LHCN-M2 (cell line): Measurements from ENCODE around the gene FLYWCH1. TPM values are rescaled to one million over a fixed set of nuclear protein-coding genes. Genes with fewer than 3 reads are reported as not detected.
A peak's percentile ranks its signal among the peaks of the same experiment; 100 is the strongest.

ENCODE experiments used
- DNase-seq: peaks from one replicate; pipeline ENCODE4 v3.0.0-alpha.2; 2012; ENCODE audit warnings: low read depth
- polyA plus RNA-seq: library from polyadenylated mRNA; unstranded; fragments of >200 nt; gene quantifications from one replicate; pipeline ENCODE4 v1.2.1, GENCODE V29; 2012; ENCODE audit warnings: missing spikeins
- total RNA-seq: library from RNA; depleted of rRNA; stranded (reverse); fragments of >200 nt; gene quantifications from 2 replicates; pipeline ENCODE4 v1.2.3, GENCODE V29; 2014; rRNA removed

FLYWCH1 gene, protein sequence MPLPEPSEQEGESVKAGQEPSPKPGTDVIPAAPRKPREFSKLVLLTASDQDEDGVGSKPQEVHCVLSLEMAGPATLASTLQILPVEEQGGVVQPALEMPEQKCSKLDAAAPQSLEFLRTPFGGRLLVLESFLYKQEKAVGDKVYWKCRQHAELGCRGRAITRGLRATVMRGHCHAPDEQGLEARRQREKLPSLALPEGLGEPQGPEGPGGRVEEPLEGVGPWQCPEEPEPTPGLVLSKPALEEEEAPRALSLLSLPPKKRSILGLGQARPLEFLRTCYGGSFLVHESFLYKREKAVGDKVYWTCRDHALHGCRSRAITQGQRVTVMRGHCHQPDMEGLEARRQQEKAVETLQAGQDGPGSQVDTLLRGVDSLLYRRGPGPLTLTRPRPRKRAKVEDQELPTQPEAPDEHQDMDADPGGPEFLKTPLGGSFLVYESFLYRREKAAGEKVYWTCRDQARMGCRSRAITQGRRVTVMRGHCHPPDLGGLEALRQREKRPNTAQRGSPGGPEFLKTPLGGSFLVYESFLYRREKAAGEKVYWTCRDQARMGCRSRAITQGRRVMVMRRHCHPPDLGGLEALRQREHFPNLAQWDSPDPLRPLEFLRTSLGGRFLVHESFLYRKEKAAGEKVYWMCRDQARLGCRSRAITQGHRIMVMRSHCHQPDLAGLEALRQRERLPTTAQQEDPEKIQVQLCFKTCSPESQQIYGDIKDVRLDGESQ
- 38.6 and 43.4 TPM in 2 replicates for total RNA-seq
- polyA plus RNA-seq: 19.0 TPM

DNA sequence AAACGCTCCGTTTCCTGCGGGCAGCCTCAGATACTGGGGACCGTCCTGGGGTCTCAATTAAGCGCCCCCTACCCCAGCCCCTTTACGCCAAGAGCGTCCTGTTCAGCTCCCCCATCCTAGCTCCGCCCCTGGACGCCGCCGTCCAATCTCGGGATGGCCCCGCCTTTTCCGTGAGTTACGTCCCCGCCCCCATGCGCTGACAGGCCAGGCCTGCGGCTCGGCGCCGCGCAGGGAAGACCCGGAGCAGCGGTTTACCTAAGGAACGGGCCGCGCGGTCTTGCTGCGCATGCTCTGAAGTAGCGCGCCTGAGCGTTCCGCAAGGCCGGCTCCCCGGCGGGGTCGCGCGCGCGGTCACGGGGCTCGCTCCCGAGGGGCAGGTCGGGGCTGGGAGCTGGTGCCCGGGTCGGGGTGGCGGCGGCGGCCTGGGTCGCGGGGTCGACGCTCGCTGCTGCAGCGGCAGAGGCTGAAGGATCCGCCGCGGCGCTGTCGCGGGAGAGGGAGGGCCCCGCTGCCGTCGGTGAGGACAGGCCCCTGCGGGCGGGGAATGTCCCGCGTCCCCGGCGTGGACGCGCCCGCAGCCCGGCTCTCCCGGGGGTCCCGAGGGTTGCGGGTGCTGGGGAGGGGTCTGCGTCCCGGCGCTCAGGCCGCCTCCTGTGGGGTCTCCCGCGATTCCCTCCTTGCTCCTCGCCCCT, at the start of gene FLYWCH1:
TSS of gene FLYWCH1 (plus strand) at position 294 of the 692 bp plus-strand sequence. CDS start 17,755 bp downstream, outside the sequence.
- DNase-seq: peak; percentile 96

DNA sequence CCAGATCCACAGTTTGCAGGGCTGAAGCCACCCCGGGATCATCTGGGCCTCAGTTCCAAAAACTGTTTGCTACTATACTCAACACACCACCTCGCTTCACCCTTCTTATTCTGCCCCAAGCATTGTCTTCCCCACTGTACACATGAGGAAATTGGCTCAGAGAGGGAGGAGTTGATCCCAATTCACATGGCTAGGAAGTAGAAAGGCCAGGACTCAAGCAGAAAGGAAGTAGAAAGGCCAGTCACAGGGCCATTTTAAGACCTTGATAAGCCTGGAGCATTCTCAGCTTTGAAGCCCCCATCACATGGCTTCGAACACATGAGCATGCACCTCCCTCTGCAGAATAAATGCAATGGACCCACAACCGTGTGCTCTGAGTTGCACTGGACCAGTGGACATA, 46.1 kb upstream of the FLYWCH1 start:
- DNase-seq: no peak

DNA sequence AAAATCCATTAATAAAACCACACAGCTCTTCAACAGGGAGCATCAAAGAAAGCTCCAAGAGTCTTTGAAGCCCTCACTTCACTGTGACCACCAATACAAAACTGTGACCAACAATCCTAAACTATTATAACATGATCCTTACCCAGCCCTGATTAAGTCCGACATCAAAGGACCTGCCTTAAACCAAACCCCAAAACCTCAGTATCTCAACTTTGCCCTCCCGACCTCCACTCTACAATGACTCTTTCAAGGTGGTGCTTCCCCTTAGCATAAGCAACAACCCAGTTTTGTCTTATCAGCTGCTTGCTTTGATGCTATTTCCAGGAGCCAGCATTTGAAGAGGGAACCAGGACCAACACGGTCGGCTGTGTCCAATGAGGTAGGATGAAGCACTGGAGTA, 45.3 kb upstream of the FLYWCH1 start:
- DNase-seq: no peak

DNA sequence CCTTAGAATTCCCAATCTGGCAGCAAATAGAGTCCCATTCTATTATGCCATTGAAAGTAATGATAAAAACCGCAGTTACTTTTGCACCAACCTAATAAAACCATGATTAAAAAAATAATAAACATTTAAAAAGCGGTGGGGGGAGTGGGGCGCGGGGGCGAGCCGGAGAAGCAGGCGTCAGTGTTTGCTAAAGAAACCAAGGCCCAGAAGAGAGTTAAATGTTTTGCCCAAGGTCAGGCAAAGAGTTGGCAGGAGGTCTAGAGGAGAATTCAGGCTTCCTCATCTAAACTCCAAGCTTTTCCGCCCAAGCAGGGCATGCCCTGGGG, 44.1 kb upstream of the FLYWCH1 start:
- no peak for DNase-seq

DNA sequence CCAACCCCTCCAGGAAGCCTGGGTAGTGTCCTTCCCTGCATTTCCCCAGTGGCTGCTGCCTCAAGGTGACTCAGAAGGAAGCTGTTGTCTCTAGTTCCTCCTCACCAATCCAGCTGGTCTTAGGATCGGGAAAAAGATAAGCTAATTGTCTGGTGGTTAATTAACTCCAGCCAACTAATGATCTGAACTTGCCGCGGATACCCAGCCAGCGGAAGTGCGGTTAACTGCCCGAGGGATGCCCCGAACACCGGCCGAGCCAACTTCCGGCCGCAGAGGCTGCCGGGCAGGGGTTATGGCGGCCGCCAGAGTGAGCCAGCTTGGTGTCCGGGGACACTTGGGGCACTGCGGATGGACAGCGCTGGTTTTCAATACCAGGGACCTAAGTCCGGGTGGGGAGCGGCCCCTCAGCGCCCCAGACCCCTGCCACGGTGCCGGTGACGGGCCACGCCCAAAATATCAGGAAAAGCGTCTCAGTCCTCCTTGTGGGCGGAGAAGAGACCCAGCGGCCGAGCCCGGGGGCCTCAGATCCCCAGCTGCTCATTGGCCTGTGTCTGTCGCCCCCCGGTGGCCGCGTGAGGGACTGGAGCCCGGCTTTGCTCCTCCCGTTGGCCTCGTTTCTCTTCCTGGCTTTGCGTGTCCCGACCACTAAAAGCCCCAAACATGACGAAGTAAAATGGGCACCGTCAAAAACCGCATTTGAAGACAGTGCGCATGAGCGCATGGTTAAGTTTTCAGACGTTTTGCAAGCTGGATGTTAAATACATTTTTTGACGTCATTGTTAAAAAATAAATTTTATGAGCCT, 43.5 kb upstream of the FLYWCH1 start:
- DNase-seq: peak; percentile 95

DNA sequence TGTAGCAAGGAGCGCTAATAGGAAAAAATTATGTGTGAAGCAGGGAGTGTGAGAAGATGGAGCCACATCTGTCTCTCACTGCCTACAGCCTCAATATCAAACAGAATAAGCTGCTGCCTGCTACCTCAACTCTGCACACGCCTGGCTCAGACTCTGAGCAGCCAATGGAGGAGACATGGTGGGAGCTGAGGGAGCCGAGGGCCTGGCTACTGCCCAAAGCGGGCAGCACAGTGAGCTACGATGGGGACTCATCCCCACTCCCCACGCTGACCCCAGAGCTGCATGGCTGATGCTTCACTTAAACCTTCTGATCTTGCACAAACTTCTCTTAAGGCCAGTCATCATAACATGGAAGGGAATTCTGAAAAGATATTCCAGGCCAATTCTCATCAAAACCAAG, 39.8 kb upstream of the FLYWCH1 start:
- DNase-seq: no peak

DNA sequence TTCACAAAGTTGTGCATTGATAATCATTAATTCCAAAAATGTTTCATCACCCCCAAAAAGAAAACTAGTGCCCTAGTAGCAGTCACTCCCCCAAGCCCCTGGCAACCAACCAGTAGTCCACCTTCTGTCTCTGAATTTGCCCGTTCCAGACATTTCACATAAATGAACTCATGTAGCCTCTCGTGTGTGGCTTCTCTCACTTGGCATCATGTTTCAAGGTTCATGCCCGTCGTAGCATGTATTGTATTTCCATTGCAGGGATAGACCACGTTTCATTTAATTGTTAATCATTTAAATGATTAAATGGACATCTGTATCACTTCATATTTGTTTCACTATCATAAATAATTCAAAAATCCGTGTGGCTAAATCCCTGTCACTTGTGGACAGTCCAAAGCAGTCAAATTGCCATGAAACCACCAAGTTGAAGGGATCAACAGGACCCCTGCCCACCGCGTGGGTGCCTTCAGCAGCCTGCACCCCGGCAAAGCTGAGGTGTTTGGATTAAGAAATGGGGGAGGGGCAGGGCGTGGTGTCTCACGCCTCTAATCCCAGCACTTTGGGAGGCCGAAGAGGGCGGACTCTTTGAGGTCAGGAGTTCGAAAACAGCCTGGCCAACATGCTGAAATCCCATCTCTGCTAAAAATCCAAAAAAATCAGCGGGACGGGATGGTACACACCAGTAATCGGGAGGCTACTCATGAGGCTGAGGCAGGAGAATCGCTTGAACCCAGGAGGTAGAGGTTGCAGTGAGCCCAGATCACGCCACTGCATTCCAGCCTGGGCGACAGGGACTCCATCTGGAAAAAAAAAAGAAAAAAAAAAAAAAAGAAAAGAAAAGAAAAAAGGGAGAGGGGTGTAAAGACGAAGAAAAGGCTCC, 37.5 kb upstream of the FLYWCH1 start:
- DNase-seq: no peak

DNA sequence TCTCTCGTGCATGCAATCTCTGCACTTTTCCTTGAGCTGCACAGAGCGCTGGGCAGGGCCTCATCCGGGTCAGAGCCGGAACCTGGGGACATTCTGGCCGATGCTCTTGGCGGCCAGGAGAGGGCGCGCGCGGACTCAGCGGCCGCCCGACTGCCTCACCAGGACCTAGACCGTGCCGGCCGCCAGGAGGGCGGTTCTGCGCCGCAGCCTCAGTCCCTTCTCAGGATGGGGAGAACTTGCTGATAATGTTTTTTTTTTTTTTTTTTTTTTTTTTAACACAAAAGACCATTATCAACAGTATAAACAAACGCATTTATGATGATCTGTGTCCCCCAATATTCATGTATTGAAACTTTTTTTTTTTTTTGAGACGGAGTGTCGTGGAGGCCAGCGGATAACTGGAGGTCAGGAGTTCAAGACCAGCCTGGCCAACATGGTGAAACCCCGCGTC, 36.8 kb upstream of the FLYWCH1 start:
- peak; percentile 59 for DNase-seq

DNA sequence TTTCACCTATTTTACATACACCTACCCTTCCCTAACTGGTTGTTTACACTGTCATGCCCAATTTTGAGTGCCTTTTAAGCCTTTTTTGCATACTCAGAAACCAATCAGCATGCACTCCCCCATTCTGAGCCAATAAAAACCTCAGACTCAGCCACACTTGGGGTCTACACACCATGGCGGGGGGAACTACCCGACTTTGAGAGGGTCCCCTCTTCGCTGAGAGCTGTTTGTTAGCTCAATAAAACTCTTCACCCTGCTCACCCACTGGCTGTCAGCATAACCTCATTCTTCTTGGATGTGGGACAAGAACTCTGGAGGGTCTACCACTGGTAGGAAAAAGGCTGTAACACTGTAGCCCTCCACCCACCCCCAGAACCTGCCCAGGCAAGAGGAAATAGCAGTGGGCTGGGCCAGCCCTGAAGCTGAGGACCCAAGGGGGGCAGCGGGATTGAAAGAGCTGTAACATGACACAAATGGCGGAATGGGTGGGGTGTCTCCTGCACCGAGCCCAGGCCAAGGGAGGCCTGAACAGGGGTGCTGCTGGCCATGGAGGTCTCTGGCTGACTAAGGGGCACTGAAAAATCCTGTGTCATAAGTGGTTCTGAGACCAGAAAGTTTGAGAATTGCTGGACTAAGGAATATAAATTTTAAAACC, 31.8 kb upstream of the FLYWCH1 start:
- DNase-seq: no peak

DNA sequence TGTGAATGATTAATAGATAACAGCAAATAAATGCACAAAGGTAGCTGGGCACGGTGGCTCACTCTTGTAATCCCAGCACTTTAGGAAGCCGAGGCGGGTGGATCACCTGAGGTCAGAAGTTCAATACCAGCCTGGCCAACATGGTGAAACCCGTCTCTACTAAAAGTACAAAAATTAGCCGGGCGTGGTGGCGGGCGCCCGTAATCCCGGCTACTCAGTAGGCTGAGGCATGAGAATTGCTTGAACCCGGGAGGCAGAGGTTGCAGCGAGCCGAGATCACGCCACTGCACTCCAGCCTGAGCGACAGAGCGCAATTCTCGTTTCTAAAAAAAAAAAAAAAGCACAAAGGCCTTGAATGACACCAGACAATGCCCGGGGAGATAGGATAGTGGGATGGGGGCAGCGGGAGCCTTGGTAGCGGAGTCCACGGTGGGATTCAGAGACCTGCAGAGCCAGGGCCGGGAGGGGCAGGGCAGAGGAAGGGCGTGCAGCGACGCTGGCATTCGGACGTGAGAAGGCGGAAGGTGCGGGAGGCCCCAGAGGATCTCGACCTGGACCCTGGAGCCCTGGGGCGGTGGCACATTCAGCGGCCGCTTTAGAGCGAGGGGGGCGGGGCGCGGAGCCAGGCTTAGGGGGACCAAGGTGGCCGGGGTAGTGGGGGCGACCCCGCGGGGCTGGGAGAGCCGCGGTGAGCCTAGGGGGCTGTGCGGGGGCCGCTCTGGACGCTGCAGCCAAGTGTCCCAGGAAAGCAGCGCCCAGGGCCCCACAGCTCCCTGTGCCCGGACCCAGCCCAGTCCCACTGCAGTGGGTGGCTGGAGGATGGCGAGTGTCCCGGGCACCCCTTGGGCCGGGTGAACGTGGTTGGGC, 29.7 kb upstream of the FLYWCH1 start:
- DNase-seq: no peak

DNA sequence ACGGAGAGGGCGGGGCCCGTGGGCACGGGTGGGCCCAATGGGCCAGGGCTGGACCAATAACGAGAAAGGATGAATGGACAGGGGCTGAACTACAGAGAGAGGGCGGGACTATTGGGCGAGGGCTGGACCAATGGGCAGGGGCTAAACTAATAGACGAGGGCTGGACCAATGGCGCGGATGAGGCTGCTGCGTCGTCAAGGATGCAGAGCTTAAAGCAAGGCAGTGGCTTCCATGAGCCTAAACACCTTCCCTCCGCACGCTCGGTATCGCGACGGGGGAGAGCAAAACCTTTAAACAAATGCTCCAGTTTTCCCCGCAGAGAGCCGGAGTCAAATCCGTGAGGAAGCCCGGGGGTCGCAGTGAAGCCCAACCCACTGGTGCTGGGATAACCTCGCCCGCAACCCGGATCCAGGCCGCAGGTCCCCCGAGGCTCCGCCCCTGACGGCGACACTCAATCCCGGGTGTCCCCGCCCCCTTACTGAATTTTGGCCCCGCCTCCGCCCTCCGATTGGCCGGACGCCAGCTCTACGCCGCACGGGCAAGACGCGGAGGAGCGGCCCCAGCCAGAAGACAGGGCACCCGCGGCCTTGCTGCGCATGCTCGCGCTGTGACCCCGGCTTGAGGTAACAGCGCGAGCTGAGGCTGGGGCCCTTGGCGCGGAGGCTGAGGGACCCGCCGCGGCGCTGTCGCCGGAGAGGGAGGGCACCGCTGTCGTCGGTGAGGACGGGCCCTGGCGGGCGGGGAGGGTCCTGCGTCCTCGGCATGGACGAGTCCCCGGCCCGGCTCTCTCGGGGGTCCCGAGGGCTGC, 28.9 kb upstream of the FLYWCH1 start, which contains the start of gene FLYWCH2:
TSS of gene FLYWCH2 (plus strand) at position 566 of the 808 bp plus-strand sequence. CDS start 13,235 bp downstream, outside the sequence.
- DNase-seq: peak; percentile 98

DNA sequence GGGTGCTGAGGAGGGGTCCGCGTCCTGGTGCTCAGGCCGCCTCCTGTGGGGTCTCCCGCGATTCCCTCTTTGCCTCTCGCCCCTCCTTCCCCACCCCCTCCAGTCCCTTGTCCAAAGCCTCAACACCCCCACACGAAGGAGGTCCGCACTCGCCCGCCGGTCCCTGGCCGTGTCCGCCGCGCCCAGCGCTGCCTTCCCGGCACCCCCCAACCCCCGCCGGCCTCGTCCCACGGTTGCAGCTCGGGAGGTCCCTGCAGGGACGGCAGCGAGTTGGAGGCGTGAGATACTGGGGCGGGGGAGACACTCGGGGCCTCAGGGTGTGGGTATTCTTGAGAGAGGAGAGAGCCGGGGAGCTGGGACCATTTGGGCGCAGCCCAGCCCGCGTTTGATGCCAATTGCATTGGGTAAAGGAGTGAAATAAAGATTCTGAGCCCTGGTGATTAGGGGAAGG, 28.2 kb upstream of the FLYWCH1 start:
- DNase-seq: peak; percentile 19

DNA sequence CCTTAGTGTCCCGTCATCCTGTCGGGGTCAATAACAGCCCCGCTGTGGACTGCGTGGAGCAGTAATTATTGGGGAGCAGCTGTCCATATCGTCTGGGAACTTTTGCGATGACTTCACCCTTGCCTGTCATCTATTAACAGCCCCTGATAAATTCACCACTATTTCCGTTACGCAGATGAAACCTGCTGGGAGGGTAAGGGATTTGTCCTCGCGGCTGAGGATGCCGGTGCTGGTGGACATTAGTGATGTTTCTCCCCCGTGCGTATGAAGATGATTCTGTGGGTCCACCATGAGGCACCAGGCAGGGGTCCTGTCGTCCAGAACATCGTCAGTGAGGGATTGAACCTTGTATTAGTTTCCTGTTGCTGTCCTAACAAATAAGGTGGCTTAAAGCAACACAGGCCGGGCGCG, 27.7 kb upstream of the FLYWCH1 start:
- peak; percentile 39 for DNase-seq

DNA sequence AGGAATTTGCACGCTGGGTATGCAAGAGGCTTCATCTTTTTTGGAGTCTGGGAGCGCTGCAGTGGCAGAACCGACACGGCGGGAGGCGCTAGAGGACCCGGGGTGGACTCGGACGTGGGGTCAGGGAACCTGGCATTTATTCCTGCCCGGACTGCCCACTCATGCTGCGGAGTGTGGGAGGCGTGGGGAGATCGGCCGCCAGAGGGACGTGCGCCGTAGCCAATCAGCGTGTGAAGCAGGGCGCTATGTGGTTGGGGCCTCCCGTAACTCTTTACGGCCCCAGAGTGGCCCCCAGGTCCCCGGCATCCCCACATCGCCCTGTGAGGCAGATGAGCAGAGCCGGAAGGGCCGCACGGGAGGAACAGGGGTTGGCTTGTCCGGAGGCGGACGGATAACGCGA, 17.5 kb upstream of the FLYWCH1 start:
- no peak for DNase-seq

DNA sequence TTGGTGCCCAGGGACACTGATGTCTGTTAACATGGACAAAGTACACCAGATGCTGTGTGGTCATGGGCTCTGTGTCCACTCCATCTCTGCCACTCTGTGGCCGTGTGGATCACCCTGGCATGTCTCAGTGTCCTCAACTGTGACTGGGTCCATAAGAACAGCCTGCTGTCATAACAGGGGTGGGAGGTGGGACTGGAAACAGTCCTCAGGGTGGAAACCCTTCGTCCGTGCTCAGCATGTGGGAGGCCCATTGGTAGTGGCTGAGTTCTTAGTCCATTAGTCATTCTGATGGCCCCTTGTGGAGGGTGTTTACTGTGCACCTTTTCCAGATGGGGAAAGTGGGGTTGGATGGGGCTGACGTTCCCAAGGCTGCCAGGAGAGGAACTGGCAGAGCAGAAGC, 15.9 kb upstream of the FLYWCH1 start:
- DNase-seq: peak; percentile 53

DNA sequence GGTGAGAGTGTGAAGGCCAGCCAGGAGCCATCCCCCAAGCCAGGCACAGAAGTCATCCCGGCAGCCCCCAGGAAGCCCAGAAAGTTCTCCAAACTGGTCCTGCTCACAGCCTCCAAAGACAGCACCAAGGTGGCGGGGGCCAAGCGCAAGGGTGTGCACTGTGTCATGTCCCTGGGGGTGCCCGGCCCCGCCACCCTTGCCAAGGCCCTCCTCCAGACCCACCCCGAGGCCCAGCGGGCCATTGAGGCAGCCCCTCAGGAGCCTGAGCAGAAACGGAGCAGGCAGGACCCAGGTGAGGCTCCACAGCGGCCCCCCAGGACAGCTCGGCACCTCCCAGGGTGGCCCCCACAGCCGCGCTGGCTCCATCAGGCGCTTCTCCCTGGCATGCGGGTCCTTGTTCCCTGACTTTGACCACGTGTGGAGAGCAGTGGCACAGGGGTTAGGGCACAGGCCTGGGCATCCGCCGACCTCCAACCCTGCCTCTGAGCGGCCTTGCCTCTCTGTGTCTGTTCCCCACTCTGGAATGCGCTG, 15.2 kb upstream of the FLYWCH1 start:
- no peak for DNase-seq

DNA sequence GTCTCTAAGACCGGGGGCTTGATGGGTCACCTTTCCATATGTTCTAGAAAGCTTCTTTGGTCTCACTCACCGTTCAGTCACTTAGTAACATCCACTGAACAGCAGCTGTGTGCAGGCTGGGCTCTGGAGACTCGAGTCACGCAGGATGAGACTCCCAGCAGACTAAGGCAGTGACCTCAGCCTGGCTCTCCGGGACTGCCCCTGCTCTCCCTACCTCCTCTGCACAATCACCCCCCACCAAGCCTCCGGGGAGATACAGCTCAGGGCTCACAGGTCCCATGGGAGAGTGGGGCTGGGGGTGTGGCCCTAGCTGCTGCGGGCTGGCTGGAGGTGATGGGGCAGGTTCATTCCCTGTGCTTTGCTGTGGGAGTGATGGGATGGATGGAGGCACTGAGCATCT, 14.6 kb upstream of the FLYWCH1 start:
- DNase-seq: peak; percentile 55
